Testis (tissue), 2 donors: ENCODE measurements around the gene GID4.

Source experiments
- POLR2A ChIP-seq: fragments of 450-650 bp; IDR thresholded peaks from one replicate; pipeline ENCODE4 v1.6.1; 2017; ENCODE audit warnings: antibody characterized with exemption, mild to moderate bottlenecking, moderate library complexity
- TF ChIP-seq, protein P1 (sequence below), 3 experiments: fragments of 450-650 bp in 2 of 3; fragments of 200-600 bp in 1 of 3; sonication (generic) in 1 of 3; IDR thresholded peaks; one replicate each; pipeline ENCODE4 v1.5.1; 2016 to 2019; ENCODE audit warnings: antibody characterized with exemption in 3 of 3, mild to moderate bottlenecking in 2 of 3, moderate library complexity in 1 of 3

DNA sequence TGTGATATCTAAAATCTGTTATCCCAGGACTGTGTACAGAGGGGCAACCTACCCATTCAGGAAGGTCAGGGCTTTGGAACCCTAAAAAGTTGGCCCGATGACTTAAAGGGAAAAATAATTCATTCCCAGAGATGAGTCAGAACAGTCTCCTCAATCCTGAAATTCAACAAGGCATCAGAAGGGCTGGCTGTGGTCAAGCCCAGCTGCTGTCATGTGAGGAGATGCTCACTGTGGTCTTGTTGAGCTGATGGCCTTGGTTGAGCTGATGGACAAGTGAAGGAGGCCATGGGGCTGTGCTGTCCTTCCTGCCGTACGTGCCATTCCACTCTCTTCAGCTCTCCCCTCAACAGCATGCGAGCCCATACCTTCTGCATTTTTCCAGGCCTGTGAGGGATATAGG is 27.7 kb downstream of the GID4 start:
- no peak for TF ChIP-seq POLR2A
- TF ChIP-seq, protein P1, sequence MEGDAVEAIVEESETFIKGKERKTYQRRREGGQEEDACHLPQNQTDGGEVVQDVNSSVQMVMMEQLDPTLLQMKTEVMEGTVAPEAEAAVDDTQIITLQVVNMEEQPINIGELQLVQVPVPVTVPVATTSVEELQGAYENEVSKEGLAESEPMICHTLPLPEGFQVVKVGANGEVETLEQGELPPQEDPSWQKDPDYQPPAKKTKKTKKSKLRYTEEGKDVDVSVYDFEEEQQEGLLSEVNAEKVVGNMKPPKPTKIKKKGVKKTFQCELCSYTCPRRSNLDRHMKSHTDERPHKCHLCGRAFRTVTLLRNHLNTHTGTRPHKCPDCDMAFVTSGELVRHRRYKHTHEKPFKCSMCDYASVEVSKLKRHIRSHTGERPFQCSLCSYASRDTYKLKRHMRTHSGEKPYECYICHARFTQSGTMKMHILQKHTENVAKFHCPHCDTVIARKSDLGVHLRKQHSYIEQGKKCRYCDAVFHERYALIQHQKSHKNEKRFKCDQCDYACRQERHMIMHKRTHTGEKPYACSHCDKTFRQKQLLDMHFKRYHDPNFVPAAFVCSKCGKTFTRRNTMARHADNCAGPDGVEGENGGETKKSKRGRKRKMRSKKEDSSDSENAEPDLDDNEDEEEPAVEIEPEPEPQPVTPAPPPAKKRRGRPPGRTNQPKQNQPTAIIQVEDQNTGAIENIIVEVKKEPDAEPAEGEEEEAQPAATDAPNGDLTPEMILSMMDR (IDR thresholded peaks at IDR 0.05): no peak
